Measurements from ENCODE around the gene CNTNAP4.

- no peak for TF ChIP-seq ZNF20 (CRISPR knock-in tag; IDR thresholded peaks at IDR 0.05)
- no peak for TF ChIP-seq JUND (CRISPR knock-in tag; IDR thresholded peaks at IDR 0.05)
- TF ChIP-seq ZNF274 (CRISPR knock-in tag; IDR thresholded peaks at IDR 0.05) = no peak
- TF ChIP-seq ZSCAN30 (CRISPR knock-in tag; IDR thresholded peaks at IDR 0.05) = no peak
- no peak for TF ChIP-seq ZFP41 (CRISPR knock-in tag; IDR thresholded peaks at IDR 0.05; ENCODE audit: borderline replicate concordance)
These were observed 212.9 kb downstream of the CNTNAP4 start for GRCh38 chr16:76490036-76490639.

Data from HepG2 (cell line).